ENCODE data around the gene CYP19A1.
A peak's percentile ranks its signal among the peaks of the same experiment; 100 is the strongest.

Gene CYP19A1

DNA sequence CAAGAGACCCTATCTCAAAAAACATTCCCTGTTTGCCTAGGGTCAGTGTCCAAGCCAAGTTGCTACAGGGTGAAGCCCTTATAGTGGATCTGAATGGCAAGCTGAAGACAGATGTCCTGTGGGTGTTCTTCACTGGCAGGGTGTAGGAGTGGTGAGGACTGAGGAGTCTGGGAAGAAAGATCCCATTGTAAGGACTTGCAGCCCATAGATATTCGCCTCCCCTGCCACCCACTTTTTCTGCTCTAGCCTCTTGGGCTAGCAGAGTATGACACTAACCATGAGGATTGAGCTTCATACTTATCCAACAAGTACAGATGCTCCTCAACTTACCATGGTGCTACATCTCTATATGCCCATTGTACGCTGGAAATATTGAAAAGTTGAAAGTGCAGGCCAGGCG, 13.2 kb downstream of the CYP19A1 start:
- no peak for DNase-seq (ENCODE audit: low read depth, low spot score)

DNA sequence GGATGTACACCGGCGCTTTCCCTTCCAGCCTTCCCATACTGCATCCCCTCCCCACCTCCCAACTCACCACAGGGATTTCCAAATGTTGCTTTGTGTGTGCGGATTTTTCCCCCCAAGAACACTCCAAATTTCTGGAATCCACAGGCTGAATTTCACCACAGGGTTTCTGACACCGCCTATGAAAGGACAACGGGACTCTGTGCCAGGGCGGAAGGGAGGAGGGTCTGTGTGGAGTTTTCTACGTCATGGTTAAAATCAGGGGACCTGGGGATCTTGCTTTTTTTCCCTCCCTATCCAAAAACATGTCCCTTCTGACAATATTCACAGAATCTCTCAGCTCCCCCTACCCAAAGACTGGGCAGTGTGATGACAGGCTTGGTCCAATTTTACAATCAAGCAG, 14.6 kb downstream of the CYP19A1 start:
- DNase-seq (ENCODE audit: low read depth, low spot score), result no peak

DNA sequence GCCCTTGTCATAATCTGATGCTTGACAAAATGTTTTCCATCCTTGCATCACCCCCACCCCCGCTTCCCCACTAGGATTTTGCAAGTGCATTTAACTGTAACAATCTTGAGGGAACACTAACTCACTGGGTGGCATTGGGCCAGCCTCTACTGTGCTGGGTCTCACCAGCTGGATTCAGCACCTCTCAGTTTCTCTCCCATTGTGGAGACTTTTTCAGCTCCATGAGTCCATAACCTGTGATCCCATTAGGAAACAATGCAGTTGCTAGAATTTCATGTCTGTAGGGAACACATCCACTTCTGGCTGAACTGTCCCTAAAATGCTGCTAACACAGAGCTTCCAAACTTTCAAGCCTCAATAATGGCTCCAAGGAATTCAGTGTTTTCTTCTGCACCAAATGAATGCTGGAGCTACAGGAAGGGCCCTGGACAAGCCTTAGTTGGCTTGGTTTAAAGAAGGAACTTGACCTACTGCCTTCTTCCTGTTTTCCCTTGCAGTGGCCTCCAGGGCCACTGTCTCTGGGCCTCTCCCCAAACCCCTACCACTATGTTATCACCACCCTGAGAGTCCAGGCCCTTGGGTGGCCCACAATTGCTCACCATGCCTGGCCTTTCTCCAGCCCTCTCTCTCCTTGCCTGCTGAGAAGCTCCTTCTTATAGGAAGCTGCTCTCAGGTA, 15.6 kb downstream of the CYP19A1 start:
- DNase-seq (ENCODE audit: low read depth, low spot score), result no peak

DNA sequence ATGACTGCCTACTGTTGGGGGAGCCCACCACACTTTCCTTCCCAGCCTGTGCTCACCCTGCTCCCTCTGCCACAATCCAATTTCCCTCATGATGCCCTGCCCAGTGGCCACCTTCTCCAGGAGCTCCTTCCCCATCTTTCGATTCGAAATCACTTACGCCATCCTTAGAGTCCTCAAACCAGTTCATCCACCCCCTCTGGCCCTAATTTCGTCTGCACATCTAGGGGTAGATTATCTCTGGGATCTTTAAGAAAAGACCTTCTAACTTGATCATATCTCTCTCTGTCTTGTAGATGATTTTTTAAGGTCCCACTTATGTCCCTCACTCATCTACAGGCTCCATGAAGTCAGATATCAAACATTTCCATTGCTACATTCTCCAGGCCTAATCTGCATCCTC, 17.1 kb downstream of the CYP19A1 start:
- DNase-seq (ENCODE audit: low read depth, low spot score), result no peak

DNA sequence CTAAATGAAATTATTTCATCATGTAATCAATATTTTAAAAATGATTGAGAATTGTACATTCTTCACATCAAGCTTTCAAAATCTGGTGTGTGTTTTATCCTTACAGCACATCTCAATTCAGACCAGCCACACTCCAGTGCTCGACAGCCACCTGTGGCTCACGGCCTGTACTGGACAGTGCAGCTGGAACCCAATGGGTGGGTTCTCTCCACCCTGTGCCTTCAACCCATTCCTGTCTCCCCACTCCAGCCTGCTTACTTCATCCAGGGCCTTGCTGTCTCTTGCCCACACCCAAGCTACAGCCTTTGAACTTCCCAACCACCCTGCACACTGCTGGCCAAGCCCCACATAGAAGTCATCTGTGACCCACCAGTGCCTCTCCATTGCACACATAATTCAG, 17.6 kb downstream of the CYP19A1 start:
- no peak for DNase-seq (ENCODE audit: low read depth, low spot score)

DNA sequence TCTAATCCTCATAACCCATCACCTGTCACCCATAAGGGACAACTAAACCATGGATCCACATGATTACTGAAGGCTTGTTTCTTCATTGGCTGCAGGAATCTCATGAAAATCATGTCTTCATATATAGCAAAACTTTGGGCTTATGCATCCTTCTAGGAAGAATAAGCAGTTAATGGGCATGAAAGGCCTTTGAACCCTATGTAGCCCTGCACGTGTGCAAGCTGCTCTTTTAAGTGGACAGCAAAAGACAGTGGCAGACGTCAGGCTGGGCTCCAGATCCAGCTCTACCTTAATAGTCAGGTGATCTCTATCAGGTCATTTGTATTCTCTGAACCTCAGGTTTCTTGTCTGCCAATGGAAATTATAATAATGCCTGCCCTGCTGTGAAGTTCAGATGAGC, 18.9 kb downstream of the CYP19A1 start:
- no peak for DNase-seq (ENCODE audit: low read depth, low spot score)

DNA sequence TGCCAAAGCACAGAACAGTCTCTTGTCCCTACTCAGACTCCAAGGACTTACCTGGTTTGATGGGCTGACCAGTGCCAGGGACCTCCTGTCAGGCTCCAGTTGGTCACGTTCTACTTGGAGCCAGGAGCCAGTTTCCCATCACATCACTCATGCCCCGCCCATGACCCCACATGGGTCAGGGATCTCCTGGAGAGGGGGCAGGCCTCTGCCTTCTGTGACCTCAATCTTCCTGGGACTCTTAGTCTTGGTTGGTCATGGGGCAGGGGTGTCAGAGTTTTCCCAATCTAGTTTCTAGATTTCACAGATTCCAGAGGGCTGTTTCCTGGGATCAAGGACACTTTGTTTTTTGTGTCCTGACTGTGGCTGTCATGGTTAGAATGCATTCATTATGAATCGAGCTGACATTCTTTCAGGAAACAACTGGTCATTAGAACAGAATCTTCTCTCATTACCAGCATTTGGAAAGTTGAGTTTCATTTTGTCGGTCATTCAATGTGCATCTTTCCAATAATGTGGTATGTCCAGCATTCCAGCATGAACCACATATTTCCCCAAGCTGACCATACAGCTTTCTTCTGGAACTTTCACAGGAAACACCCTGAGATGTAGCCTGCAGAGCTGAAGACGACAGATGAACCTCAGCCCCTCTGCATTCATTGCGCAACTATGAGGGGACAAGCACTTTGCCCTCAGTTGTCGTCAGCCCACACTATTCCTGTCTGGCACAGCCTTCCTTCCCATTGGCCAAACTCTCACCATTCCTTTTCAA, 19.8 kb downstream of the CYP19A1 start:
- peak; percentile 68 for DNase-seq (ENCODE audit: low read depth, low spot score)

DNA sequence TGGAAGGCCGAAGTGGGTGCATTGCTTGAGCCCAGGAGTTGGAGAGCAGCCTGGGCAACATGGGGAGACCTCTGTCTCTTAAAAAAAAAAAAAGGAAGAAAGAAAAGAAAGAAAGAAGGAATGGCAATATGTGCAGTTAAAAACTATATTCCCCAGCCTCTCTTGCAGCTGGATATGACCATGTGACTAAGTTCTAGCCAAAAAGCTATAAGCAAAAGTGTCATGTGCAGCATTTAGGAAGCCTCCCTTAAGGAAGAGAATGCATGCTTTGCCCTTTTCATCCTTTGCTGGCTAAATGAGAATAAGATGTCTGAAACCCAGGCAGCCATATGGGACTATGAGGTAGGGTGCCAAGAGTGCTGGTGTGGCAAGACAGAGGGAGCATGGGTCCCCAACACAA, 21.8 kb downstream of the CYP19A1 start:
- no peak for DNase-seq (ENCODE audit: low read depth, low spot score)

DNA sequence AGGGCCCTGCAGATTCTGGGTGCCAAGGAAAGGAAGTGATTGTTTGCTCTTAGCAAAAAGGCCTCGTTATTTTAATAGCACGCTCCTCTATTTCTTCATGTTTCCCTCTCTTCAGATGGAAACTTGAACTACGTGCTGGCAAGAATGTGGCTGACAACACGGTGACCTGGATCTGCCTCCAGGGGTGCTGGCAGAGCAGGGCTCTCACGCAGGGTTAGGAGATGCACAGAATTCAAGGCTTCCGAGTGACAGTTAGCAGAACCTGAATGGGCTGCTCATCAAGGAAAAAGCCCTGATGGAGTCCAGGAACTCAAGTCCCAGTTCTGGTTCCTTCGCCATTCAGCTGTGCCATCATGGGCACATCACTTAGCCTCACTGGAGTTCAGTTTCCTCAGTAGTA, 22.7 kb downstream of the CYP19A1 start:
- no peak for DNase-seq (ENCODE audit: low read depth, low spot score)

DNA sequence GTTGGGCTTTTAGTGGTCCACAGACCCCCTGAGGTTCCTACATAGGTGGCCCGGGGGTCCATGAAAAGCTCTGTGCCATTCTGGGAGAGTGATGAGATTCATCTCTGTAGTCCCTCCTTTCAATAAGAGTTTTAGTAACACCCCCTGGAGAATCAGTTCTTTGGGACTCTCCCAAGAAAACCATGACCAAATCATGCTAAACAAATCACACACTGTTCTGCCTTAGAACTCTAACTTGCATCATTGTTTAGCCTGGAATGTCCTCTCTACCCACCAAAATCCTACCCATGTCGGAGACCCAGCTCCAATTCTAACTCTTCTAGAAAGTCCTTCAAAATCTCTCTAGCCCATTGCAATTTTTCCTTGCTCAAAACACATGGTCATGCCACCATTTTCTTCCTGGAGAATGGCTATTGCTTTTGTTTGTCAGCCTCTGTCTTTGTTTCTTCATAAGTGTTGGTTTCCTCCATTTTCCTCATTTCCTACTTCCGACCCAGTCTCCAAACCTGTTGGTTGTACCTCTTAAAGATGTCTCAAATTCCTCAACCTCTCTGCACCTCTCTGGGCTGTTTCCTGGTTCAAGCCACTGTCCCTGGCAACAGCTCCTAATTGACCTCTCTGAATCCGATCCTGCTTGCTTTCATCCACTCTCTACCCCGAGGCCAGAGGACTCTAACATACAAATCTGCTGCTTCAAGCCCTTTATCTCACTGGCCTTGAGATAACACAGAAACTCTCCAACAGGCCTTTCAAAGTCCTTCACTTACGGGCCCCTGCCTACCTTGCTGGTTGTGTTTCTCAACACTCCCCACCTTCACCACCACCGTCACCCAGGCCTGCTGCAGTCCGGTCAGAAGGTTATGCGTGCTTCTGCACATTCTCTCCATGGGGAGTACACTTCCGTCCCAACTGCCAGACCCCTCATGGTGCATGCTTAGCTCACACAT, 23.7 kb downstream of the CYP19A1 start:
- no peak for DNase-seq (ENCODE audit: low read depth, low spot score)

DNA sequence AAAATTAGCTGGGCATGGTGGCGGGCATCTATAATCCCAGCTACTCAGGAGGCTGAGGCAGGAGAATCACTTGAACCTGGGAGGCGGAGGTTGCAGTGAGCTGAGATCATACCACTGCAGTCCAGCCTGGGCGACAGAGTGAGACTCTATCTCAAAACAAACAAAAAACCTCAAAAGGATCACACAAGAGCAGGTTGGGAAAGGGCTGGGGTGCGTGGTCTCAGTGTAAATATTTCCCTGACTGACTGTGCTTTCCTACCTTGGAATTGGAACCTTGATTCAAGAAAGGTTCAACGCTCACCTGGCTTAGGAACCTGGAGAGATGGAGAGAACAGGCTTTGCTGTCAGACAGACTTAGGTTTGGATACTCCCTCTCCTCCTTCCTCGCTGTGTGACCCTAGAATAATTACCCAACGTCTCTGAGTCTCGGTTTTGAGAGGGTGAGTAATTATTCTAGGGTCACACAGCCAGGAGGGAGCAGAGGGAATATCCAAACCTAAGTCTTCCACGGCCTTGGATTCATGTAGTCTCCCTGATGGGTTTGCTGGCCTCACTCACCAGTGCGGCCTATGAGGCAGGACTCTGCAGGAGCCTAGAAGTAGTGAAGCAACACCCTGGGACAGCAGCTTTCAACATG, 24.6 kb downstream of the CYP19A1 start:
- DNase-seq (ENCODE audit: low read depth, low spot score), result no peak

DNA sequence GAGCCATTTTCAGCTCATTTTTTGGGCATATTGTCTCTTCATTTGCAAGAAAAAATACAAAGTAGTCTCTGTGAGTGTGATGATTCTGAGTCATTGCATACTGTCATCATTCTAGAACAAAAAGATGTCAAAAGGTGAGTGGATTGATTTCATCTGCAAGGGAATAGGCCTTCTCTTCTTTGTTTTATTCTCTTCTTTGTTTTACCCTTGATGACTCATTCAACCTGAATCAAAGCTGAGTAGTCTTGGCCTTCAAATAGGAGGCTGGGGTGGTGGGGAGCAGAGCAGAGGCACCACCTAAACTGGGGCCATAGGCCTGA, 25.4 kb downstream of the CYP19A1 start:
- DNase-seq (ENCODE audit: low read depth, low spot score), result no peak

DNA sequence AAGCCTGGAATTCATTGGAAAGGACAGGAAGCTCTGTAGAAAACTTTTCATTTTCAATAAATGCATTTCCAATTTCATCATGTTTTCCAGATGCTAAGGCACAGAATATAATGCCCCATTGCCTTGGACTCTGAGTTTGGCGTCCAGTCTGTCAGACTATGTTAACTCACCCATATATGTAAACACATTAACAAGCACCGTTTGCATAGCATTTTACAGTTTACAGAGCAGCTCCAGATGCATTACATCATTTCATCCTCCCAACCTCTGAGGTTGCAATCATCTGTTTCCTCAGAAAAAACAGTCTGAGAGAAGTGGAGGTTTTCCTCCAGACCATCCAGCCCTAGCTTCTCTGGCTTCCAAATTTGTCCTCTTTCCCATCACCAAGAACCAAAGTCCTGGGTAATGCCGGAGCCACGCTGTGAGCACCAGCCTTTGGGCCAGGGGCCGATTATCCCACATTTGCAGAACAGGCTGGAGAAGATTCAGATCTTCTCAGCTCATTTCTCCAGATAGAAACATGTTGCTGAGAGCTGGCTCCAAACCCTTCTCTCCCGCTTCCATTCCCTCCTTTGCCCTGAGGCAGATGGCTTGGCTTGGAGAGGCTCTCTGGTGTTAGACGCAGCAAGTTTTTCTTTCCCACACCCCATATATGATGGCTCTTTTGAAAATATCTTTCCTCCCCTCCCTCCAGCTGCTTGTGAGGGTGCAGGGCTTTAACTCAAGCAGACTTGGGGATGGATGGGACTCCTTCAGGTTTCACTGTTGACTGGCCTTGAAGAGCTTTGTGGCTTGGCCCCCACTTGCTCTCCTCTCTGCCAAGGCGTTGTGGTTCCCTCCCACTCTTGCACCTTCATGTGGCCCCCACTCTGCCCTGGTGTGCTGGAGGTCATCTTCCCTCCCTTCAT, 26.0 kb downstream of the CYP19A1 start:
- DNase-seq (ENCODE audit: low read depth, low spot score), result no peak

DNA sequence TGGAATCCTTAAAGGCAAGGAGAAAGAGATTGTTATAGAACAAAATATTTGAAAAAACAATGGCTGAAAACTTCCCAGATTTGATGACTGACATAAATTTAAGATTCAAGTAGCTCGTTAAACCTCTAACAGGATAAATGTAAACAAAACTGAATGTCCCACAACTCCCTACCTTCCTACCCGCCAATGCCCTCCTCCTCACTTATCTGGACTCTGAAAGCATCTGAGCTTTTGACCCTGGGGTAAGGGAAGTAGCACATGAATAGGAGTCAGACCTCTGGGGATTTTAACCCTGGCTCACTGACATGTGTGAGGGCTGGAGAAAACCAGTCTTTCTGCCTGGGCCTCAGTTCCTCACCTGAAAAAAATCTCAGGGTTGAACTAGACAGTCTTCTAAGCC, 26.9 kb downstream of the CYP19A1 start:
- no peak for DNase-seq (ENCODE audit: low read depth, low spot score)

DNA sequence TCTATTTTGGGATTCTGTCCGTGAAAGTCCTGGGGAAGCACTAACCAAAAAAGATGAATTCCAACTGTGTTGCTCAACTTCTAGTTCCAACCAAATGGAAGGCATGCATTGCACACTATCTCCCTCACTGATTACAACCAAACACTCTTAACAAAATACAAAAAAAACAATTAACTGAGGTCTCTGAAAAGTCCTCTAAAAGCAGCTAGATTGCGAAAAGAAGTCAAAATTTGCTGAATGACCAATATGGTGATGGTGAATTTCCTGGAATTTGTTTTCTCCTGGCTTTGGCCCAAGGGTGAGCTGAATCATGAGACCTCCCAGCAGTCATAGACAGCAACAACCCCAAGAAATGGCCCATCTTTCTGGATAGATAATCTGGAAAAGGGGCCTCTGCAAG, 28.3 kb downstream of the CYP19A1 start:
- no peak for DNase-seq (ENCODE audit: low read depth, low spot score)

DNA sequence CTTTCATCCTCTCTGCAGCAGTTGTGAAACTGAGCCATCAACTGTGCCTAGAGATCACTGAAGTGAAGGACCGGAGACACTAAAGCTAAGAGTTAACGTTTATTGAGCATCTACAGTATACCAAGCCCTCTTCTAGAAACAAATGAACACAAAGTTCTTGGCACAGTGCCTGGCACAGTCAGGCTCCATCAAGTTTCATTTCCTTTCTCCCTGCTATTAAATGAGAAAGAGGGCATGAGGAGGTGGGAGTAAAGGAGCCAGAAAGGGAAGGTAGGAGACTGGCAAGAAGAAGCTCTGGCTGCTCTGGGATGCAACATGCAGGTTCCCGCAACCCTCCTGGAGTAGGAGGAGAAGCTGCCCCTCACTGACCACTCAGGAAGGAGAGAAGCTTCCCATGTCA, 30.6 kb downstream of the CYP19A1 start:
- DNase-seq (ENCODE audit: low read depth, low spot score), result no peak

DNA sequence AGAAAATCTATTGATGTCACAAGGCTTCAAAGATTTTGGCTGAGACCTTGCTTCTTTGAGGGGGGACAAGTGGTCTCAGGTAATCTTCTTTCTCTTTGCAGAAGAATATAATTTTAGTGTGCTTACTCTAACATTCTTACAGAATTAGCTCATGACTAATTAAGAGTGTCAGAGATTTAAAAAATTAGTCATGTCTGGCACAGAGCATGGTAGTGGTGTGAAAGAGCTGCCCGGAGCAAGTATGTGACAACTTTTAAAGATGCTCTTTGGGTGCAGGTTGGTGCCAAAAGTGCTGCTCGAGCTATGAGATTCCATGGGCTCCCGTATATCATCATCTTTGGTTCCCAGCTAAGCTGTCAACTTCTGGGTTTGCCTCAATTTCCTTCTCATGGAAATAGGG, 31.1 kb downstream of the CYP19A1 start:
- no peak for DNase-seq (ENCODE audit: low read depth, low spot score)

DNA sequence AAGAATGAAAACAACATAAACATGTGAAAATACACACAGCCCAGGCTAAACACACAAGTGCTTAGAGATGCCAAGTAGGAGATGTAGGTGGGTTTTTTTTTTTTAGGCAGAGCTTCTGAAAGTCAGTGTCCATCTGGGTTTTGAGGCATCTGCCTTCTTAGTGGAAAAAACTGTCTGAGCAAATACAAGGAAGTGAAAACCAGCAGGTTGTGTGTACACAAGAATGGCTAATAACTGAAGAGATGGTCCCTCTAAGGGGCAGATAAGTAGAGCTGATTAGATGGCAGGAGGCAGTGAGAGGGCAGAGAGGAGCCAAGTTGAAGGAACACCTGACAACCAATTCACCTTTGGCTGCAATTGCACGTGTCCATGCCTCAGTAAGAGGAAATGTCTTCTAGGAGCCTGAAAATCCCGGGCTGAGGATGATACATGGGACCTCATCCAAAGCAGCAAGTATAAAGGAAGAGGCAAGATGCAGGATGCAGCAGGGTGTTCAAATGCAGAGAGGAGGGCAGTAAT, 34.9 kb downstream of the CYP19A1 start:
- no peak for DNase-seq (ENCODE audit: low read depth, low spot score)

DNA sequence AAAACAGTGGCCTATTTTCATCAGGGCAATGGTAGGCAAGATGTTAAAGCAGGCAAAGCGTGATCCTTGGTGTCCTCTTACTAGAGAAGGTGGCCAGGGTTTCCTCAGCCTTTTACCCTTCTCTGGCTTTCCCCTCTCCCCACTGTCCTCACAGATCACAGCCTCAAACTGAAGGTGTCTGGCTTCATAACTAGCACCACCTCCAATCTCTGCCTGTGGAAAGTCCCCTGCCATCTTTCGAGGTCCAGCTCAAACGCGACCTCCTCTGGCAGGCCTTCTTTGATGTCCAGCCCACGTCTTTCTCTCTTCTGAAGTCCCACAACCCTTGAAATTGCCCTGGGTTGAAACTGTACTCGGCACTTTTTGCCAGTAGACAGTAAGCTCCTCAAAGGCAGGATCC, 35.9 kb downstream of the CYP19A1 start:
- no peak for DNase-seq (ENCODE audit: low read depth, low spot score)

DNA sequence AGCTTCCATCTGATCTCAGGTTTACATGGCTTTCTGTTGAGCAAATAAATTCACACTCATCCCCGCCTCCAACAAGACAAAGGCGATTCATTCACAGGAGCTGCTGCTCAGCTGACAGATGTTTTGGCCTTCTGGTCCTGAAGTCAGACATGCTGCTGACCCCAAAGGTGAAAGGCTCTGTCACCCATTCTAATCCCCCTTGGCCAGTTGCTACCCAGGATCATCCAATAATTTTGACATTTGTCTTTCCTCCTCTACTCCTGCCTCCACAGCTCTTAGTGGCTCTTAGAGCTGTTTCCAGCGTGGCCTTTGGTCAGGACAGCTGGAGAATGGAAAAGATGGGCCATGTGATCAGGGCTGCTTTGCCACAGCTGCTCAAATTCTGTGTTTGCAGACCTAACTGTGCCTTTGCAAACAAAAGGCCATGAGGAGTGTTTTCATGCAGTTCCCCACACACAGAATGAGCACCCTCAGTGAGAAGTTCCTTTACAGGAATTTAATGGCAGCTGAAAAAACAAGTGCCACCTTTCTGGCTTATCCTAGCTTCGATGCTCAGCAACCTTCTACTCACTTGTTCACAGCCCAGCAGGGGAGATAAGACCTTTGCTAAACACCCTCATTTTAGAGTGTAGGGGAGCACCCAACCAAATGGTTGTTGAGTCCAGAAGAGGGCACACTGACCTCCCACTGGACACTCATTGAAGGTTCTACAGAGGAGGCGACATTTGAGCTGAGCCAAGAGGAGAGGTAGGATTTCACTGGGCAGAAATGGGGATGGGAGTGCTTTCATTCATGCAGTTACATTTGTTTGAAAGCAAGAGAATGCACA, 39.0 kb downstream of the CYP19A1 start:
- DNase-seq (ENCODE audit: low read depth, low spot score), result no peak
